GM23338 (cell line): ENCODE data around the gene CTBP2. TPM values are rescaled to one million over a fixed set of nuclear protein-coding genes. Genes with fewer than 3 reads are reported as not detected.
A peak's percentile ranks its signal among the peaks of the same experiment; 100 is the strongest.

Experiments used
- ATAC-seq: fragments of 200-7000 bp; cut with Tn5 transposase; 3 replicates; pipeline ENCODE4 v1.9.1; 2020
- DNase-seq: peaks from one replicate; pipeline ENCODE4 v3.0.0-alpha.2; 2015; ENCODE audit warnings: low spot score
- H2AFZ ChIP-seq: fragments of 200-600 bp; sonication (generic); 2 replicates; pipeline ENCODE4 v1.8.0; 2016; ENCODE audit warnings: antibody characterized with exemption, mild to moderate bottlenecking, moderate library complexity
- H3F3A ChIP-seq: fragments of 200-600 bp; sonication (generic); replicated peaks from 2 replicates; pipeline ENCODE4 v1.8.0; 2017; ENCODE audit warnings: antibody characterized with exemption, mixed run types, low read depth
- H3K27ac ChIP-seq: fragments of 200-600 bp; sonication (generic); 2 replicates; pipeline ENCODE4 v1.6.1; 2016; ENCODE audit warnings: low read depth
- H3K27me3 ChIP-seq: fragments of 200-600 bp; sonication (generic); 2 replicates; pipeline ENCODE4 v1.8.0; 2016; ENCODE audit warnings: mild to moderate bottlenecking, mixed run types, moderate library complexity; ENCODE audit not compliant: insufficient read depth
- H3K36me3 ChIP-seq: fragments of 200-600 bp; sonication (generic); 2 replicates; pipeline ENCODE4 v1.8.0; 2016; ENCODE audit warnings: mild to moderate bottlenecking; ENCODE audit not compliant: insufficient read depth
- H3K4me1 ChIP-seq: fragments of 200-600 bp; sonication (generic); 2 replicates; pipeline ENCODE4 v1.8.0; 2016; ENCODE audit warnings: mild to moderate bottlenecking, moderate library complexity; ENCODE audit not compliant: insufficient read depth
- H3K4me2 ChIP-seq: fragments of 200-600 bp; sonication (generic); 2 replicates; pipeline ENCODE4 v1.7.1; 2017; ENCODE audit warnings: mixed run types
- H3K4me3 ChIP-seq: fragments of 200-600 bp; sonication (generic); 2 replicates; pipeline ENCODE4 v1.6.1; 2016; ENCODE audit warnings: mixed run types
- H3K79me2 ChIP-seq: fragments of 200-600 bp; sonication (generic); replicated peaks from 2 replicates; pipeline ENCODE4 v1.8.0; 2017; ENCODE audit warnings: mild to moderate bottlenecking; ENCODE audit not compliant: insufficient read depth
- H3K9me2 ChIP-seq: fragments of 200-600 bp; sonication (generic); 2 replicates; pipeline ENCODE4 v1.8.0; 2017; ENCODE audit not compliant: insufficient read depth
- H4K20me1 ChIP-seq: fragments of 200-600 bp; sonication (generic); replicated peaks from 2 replicates; pipeline ENCODE4 v1.8.0; 2017; ENCODE audit warnings: mild to moderate bottlenecking; ENCODE audit not compliant: insufficient read depth
- H3K27ac Mint-ChIP-seq: 2 replicates; pipeline ENCODE4 v1.8.0; 2020; ENCODE audit warnings: inconsistent platforms, mild to moderate bottlenecking, moderate library complexity, mixed read lengths
- H3K27me3 Mint-ChIP-seq: 3 replicates; pipeline ENCODE4 v1.8.0; 2022; ENCODE audit warnings: low read depth, mild to moderate bottlenecking, moderate library complexity, mixed read lengths, inconsistent platforms; ENCODE audit not compliant: insufficient read depth, poor library complexity
- H3K36me3 Mint-ChIP-seq: 3 replicates; pipeline ENCODE4 v1.8.0; 2021; ENCODE audit warnings: low read depth, mild to moderate bottlenecking, inconsistent platforms, moderate library complexity, mixed read lengths
- H3K4me1 Mint-ChIP-seq: 3 replicates; pipeline ENCODE4 v1.8.0; 2020; ENCODE audit warnings: mild to moderate bottlenecking, inconsistent platforms, mixed read lengths
- H3K4me3 Mint-ChIP-seq: 3 replicates; pipeline ENCODE4 v1.8.0; 2021; ENCODE audit warnings: moderate library complexity, mild to moderate bottlenecking, inconsistent platforms, mixed read lengths
- H3K9me3 Mint-ChIP-seq: 3 replicates; pipeline ENCODE4 v1.8.0; 2020; ENCODE audit warnings: moderate library complexity, mild to moderate bottlenecking, inconsistent platforms, mixed read lengths
- CREB1 ChIP-seq: fragments of 250-450 bp; sonication (Bioruptor Pico); IDR thresholded peaks from 2 replicates; pipeline ENCODE4 v1.5.0; 2020; ENCODE audit warnings: low read depth, mild to moderate bottlenecking, moderate library complexity
- EZH2 ChIP-seq: fragments of 200-600 bp; sonication (generic); IDR thresholded peaks from one replicate; pipeline ENCODE4 v1.8.0; 2017; ENCODE audit warnings: antibody characterized with exemption, mild to moderate bottlenecking, low read depth; ENCODE audit not compliant: unreplicated experiment
- JUNB ChIP-seq: IDR thresholded peaks from one replicate; pipeline ENCODE4 v1.6.1; 2016; ENCODE audit warnings: antibody characterized with exemption; ENCODE audit not compliant: unreplicated experiment
- NANOG ChIP-seq: IDR thresholded peaks from 2 replicates; pipeline ENCODE4 v1.6.1; 2016; ENCODE audit warnings: antibody characterized with exemption, borderline replicate concordance
- POLR2AphosphoS5 ChIP-seq: IDR thresholded peaks from 2 replicates; pipeline ENCODE4 v1.6.1; 2016; ENCODE audit warnings: antibody characterized with exemption, low read depth
- STAT1 ChIP-seq: IDR thresholded peaks from one replicate; pipeline ENCODE4 v1.6.1; 2016; ENCODE audit warnings: antibody characterized with exemption; ENCODE audit not compliant: unreplicated experiment
- ZNF114 ChIP-seq: fragments of 250-450 bp; sonication (Bioruptor Pico); IDR thresholded peaks from 2 replicates; pipeline ENCODE4 v1.5.0; 2020; ENCODE audit warnings: mild to moderate bottlenecking, moderate library complexity
- ZNF331 ChIP-seq: fragments of 250-450 bp; sonication (Bioruptor Pico); IDR thresholded peaks from 2 replicates; pipeline ENCODE4 v1.5.0; 2020; ENCODE audit warnings: low read depth, mild to moderate bottlenecking, moderate library complexity
- polyA plus RNA-seq: library from polyadenylated mRNA; unstranded; fragments of >200 nt; fragmentation: Nextera tagmentation; extraction: Ambion mirVana; gene quantifications from 2 replicates; pipeline ENCODE4 v1.2.1, GENCODE V29; 2016
- total RNA-seq: library from RNA; depleted of rRNA; stranded (reverse); fragments of >200 nt; shearing (Covaris generic); gene quantifications from 2 replicates; pipeline ENCODE4 v1.2.3, GENCODE V29; 2014
- TF ChIP-seq, protein P1 (sequence below): IDR thresholded peaks from one replicate; pipeline ENCODE4 v1.6.1; 2018; ENCODE audit warnings: antibody characterized with exemption; ENCODE audit not compliant: unreplicated experiment
- TF ChIP-seq, protein P2 (sequence below): IDR thresholded peaks from 2 replicates; pipeline ENCODE4 v1.6.1; 2016; ENCODE audit warnings: antibody characterized with exemption
- TF ChIP-seq, protein P3 (sequence below), 2 experiments: fragments of 200-600 bp in 1 of 2; sonication (generic) in 1 of 2; conservative IDR thresholded peaks; 2 replicates each; pipeline versions ENCODE4 v1.5.1 to v1.6.1; 2016 to 2017; ENCODE audit warnings: antibody characterized with exemption in 2 of 2, low read depth in 2 of 2, mild to moderate bottlenecking in 2 of 2, moderate library complexity in 1 of 2

CTBP2 gene
- total and polyA plus RNA-seq, 2 experiments from 2014 or later: 133 to 265 TPM

DNA sequence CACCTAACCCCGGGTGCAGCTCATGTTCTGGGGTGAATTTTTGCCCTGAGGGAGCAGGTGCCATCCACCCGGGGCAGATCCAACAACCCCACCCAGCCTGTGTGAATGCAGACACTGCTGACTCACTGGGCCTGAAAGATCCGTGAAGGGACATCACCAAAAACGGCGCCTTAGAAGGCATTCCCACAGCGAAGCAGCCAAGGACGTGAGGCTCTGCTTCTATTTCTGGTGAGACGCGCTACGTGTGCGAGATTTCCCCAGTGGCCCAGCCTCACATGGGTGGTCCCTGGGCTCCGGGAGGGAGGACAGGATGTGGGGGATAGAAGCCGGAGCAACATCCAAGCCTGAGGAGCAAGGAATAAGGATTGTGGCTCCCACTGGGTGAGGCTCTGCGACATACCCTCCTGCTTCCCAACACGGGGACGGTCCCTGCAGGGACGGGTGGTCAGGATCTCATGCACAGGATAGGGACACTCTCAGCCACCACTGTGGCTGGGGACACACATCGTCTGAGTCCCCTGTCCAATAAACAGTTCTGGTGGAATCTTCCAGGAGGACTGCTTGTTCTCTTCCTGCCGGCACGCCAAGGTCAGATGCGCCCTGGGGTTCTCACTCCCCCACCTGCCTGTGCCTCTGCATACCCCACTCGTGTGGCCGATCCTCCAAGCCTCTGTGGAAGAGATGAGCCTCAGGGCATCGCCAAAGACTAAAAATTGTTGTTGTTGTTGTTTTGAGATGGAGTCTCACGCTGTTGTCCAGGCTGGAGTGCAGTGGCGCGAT is 148.2 kb downstream of the CTBP2 start:
- H3K9me3 Mint-ChIP-seq: no peaks in the 10 kb centered on the region
- Histone ChIP-seq H2AFZ (no peak overlapping the region), H3K27ac (peak overlapping the region; percentile 45; the same call in 1 of the 2 replicates), H3K9me2 (no peaks in the 10 kb centered on the region), H3K4me3 (no peak overlapping the region), H3K79me2 (peaks cover 100% of the 10 kb centered on the region), H3K27me3 (no peaks in the 10 kb centered on the region), H3K4me1 (peaks cover 31% of the 10 kb centered on the region), H4K20me1 (peaks cover 74% of the 10 kb centered on the region), H3K4me2 (no peak overlapping the region), H3F3A (peaks cover 6% of the 10 kb centered on the region), H3K36me3 (no peaks in the 10 kb centered on the region; the same call in 1 of the 2 replicates)
- no peak overlapping the region for H3K4me3 Mint-ChIP-seq
- no peak for TF ChIP-seq JUNB
- TF ChIP-seq ZNF114 (CRISPR knock-in tag): no peak
- no peak for TF ChIP-seq POLR2AphosphoS5
- TF ChIP-seq, protein P1, sequence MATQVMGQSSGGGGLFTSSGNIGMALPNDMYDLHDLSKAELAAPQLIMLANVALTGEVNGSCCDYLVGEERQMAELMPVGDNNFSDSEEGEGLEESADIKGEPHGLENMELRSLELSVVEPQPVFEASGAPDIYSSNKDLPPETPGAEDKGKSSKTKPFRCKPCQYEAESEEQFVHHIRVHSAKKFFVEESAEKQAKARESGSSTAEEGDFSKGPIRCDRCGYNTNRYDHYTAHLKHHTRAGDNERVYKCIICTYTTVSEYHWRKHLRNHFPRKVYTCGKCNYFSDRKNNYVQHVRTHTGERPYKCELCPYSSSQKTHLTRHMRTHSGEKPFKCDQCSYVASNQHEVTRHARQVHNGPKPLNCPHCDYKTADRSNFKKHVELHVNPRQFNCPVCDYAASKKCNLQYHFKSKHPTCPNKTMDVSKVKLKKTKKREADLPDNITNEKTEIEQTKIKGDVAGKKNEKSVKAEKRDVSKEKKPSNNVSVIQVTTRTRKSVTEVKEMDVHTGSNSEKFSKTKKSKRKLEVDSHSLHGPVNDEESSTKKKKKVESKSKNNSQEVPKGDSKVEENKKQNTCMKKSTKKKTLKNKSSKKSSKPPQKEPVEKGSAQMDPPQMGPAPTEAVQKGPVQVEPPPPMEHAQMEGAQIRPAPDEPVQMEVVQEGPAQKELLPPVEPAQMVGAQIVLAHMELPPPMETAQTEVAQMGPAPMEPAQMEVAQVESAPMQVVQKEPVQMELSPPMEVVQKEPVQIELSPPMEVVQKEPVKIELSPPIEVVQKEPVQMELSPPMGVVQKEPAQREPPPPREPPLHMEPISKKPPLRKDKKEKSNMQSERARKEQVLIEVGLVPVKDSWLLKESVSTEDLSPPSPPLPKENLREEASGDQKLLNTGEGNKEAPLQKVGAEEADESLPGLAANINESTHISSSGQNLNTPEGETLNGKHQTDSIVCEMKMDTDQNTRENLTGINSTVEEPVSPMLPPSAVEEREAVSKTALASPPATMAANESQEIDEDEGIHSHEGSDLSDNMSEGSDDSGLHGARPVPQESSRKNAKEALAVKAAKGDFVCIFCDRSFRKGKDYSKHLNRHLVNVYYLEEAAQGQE: no peak
- TF ChIP-seq STAT1: no peak
- TF ChIP-seq CREB1: no peak
- H3K27ac Mint-ChIP-seq: peak overlapping the region; percentile 84; the same call in 1 of the 2 replicates
- DNase-seq: no peak
- H3K4me1 Mint-ChIP-seq: peaks cover 72% of the 10 kb centered on the region
- H3K36me3 Mint-ChIP-seq: peaks cover 69% of the 10 kb centered on the region
- H3K27me3 Mint-ChIP-seq: peaks cover 40% of the 10 kb centered on the region
- ATAC-seq: no peak

DNA sequence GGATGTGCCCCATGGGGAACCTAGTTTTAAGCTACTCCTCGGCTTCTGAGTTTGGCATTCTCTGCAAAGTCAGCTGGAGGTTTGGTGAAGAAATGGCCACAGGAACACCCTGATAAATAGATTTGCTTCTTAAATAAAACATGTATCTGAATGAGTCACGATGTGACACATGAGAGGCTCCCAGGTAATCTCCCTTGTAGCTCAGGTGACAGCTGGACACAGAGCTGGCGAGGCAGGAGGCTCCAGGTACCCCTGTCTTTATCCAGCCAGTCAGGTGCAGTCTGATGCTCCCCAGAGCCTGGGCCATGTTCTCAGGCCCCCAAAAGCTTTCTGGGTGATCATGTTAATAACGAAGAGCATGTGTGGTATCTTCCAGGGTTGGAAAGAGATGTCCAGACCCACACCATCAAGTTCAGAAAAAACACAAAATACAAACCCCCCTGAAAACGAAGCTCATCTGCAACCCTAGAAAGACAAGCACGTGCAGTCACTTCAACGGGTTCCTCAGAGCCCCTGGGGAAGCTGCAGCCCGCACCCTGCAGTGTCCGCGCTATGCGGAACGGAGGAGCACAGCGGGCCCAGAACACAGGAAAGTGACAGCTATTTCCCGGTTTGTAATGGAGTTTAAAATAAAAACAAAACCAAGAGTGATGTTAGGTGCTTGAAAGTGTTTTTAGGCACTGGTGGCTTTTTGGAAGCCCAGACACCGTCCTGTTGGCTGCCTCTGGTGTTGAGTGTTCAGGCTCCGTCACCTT is 149.0 kb downstream of the CTBP2 start:
- Mint-ChIP-seq H3K36me3 (peaks cover 66% of the 10 kb centered on the region), H3K4me3 (no peak overlapping the region; the same call in 2 of the 3 replicates), H3K9me3 (no peaks in the 10 kb centered on the region), H3K27me3 (peaks cover 35% of the 10 kb centered on the region), H3K27ac (peak overlapping the region; percentile 54), H3K4me1 (peaks cover 70% of the 10 kb centered on the region)
- peak overlapping the region; percentile 69; the same call in 1 of the 2 replicates for H3K27ac ChIP-seq
- no peaks in the 10 kb centered on the region for H3K27me3 ChIP-seq
- H3K9me2 ChIP-seq: no peaks in the 10 kb centered on the region
- ATAC-seq (no peak), DNase-seq (no peak)
- peaks cover 74% of the 10 kb centered on the region for H4K20me1 ChIP-seq
- H3K79me2 ChIP-seq: peaks cover 100% of the 10 kb centered on the region
- peaks cover 31% of the 10 kb centered on the region for H3K4me1 ChIP-seq
- H3K4me3 ChIP-seq: no peak overlapping the region
- H2AFZ ChIP-seq: no peak overlapping the region
- H3K4me2 ChIP-seq: no peak overlapping the region
- H3F3A ChIP-seq: peaks cover 6% of the 10 kb centered on the region
- H3K36me3 ChIP-seq: no peaks in the 10 kb centered on the region; the same call in 1 of the 2 replicates
- no peak for TF ChIP-seq POLR2AphosphoS5
- TF ChIP-seq ZNF114 (CRISPR knock-in tag): no peak
- no peak for TF ChIP-seq EZH2
- TF ChIP-seq, protein P1: no peak
- TF ChIP-seq, protein P2, sequence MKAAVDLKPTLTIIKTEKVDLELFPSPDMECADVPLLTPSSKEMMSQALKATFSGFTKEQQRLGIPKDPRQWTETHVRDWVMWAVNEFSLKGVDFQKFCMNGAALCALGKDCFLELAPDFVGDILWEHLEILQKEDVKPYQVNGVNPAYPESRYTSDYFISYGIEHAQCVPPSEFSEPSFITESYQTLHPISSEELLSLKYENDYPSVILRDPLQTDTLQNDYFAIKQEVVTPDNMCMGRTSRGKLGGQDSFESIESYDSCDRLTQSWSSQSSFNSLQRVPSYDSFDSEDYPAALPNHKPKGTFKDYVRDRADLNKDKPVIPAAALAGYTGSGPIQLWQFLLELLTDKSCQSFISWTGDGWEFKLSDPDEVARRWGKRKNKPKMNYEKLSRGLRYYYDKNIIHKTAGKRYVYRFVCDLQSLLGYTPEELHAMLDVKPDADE: no peak
- TF ChIP-seq ZNF331: no peak
- TF ChIP-seq, protein P3, sequence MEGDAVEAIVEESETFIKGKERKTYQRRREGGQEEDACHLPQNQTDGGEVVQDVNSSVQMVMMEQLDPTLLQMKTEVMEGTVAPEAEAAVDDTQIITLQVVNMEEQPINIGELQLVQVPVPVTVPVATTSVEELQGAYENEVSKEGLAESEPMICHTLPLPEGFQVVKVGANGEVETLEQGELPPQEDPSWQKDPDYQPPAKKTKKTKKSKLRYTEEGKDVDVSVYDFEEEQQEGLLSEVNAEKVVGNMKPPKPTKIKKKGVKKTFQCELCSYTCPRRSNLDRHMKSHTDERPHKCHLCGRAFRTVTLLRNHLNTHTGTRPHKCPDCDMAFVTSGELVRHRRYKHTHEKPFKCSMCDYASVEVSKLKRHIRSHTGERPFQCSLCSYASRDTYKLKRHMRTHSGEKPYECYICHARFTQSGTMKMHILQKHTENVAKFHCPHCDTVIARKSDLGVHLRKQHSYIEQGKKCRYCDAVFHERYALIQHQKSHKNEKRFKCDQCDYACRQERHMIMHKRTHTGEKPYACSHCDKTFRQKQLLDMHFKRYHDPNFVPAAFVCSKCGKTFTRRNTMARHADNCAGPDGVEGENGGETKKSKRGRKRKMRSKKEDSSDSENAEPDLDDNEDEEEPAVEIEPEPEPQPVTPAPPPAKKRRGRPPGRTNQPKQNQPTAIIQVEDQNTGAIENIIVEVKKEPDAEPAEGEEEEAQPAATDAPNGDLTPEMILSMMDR (conservative IDR thresholded peaks at IDR 0.05; ENCODE audit: low read depth in 2 of 2): no peak
- no peak for TF ChIP-seq NANOG
- no peak for TF ChIP-seq CREB1
